ENCODE measurements around the gene TMEM108. TPM values are rescaled to one million over a fixed set of nuclear protein-coding genes. Genes with fewer than 3 reads are reported as not detected.

The TMEM108 gene
- total and polyA plus RNA-seq, 2 of the 4 experiments (the other 2 are of a cell fraction) = 0.18 to 2.2 TPM

GRCh38 chr3:133383741-133384140, 345.6 kb downstream of the TMEM108 start (continued):
- TF ChIP-seq ELK1 (IDR thresholded peaks at IDR 0.05; ENCODE audit: borderline replicate concordance, low read depth, low read length) = no peak
- no peak for TF ChIP-seq BHLHE40 (IDR thresholded peaks at IDR 0.05; ENCODE audit: low read depth, low read length)
- no peak for TF ChIP-seq MAFK (IDR thresholded peaks at IDR 0.05; ENCODE audit: low read depth, low read length)

GRCh38 chr3:133384331-133385027, 346.3 kb downstream of the TMEM108 start:
- H2BK5ac ChIP-seq (ENCODE audit: low read depth, low read length, poor library complexity, severe bottlenecking) = no peak overlapping the region
- no peak overlapping the region for H3K4me3 ChIP-seq (ENCODE audit: insufficient read depth, low read depth, low read length)
- no peak overlapping the region for H2BK120ac ChIP-seq (ENCODE audit: low read depth, low read length)
- no peak overlapping the region; the same call in 1 of the 2 replicates for H2BK20ac ChIP-seq (ENCODE audit: low read depth, low read length)
- ATAC-seq (ENCODE audit: low read depth) (peak; percentile 95), DNase-seq (peak; percentile 65)
- H2AFZ ChIP-seq (replicated peaks; ENCODE audit: low read length, poor library complexity) = peak overlapping the region; percentile 81
- no peak overlapping the region for H3K56ac ChIP-seq (ENCODE audit: extremely low read depth, insufficient read depth, low read length)
- intact Hi-C loops (cut with micrococcal nuclease) = loop anchor here (1.0 to 2.0 kb wide), 3 partner anchors 38 to 654 kb away; no protein-coding TSS in a partner anchor
- peak overlapping the region; percentile 76 for H2AK9ac ChIP-seq (replicated peaks; ENCODE audit: low read depth, low read length, poor library complexity)
- H4K8ac ChIP-seq (ENCODE audit: low read depth in 2 of 2, low read length in 2 of 2) = no peak overlapping the region
- no peak overlapping the region for H3K27ac ChIP-seq (ENCODE audit: insufficient read depth, low read length)
- H2BK15ac ChIP-seq (ENCODE audit: low read depth, low read length) = no peak overlapping the region
- POLR2A ChIA-PET (ENCODE audit: unreplicated experiment) = no interaction called here
- H4K20me1 ChIP-seq (ENCODE audit: insufficient read depth, low read length) = no peaks in the 10 kb centered on the region
- BruUV-seq (replicated peaks) = no TSS peak
- CTCF ChIA-PET = interaction anchor here (1.3 to 1.4 kb wide), 2 partner anchors 343 to 658 kb away, joined by 4 to 6 read pairs; no protein-coding TSS in a partner anchor
- H4K91ac ChIP-seq (ENCODE audit: insufficient read depth, low read depth, low read length) = no peak overlapping the region
- no peaks in the 10 kb centered on the region for H3K9me3 ChIP-seq (ENCODE audit: control insufficient read depth, insufficient read depth, low read length)
- no peak overlapping the region for H4K5ac ChIP-seq (ENCODE audit: low read depth, low read length)
- H3K4me2 ChIP-seq (ENCODE audit: low read depth, low read length) = no peak overlapping the region
- no peaks in the 10 kb centered on the region for H3K36me3 ChIP-seq (ENCODE audit: control insufficient read depth, insufficient read depth, low read length)
- WGBS, 2 experiments (ENCODE audit: extremely low coverage in 2 of 2, insufficient read length in 1 of 2) = 26% methylated on average over 3 of the region's 13 CpGs; no CpG with 5 or more reads in 1 of the 2 experiments
- no peak overlapping the region for H3K14ac ChIP-seq (replicated peaks; ENCODE audit: low read depth, low read length)
- peak overlapping the region; percentile 56; the same call in 1 of the 2 replicates for H3K23ac ChIP-seq (ENCODE audit: low read depth, low read length)
- H2AK5ac ChIP-seq (ENCODE audit: low read depth, low read length) = no peak overlapping the region; the same call in 1 of the 2 replicates
- dilution Hi-C loops (cut with HindIII; ENCODE audit: low sequenced_read_pairs, unreplicated experiment) = no loop called here
- H3K79me1 ChIP-seq (ENCODE audit: low read depth in 1 of 2, low read length in 2 of 2) = 0 out of 4 replicates have a peak, but pooled peaks cover 0 to 3% of the 10 kb centered on the region in 2 experiments
- no peak overlapping the region for H3K18ac ChIP-seq (ENCODE audit: low read depth, low read length)
- no peaks in the 10 kb centered on the region for H3K27me3 ChIP-seq (ENCODE audit: control insufficient read depth, insufficient read depth, low read length)
- peak overlapping the region; percentile 9; the same call in 1 of the 2 replicates for H3K4ac ChIP-seq (ENCODE audit: low read depth, low read length)
- in situ Hi-C loops (cut with MboI; ENCODE audit: low sequenced_read_pairs) = loop anchor here (5.0 kb wide), 2 partner anchors 342 to 657 kb away; no protein-coding TSS in a partner anchor
- no peak for TF ChIP-seq USF2 (IDR thresholded peaks at IDR 0.05; ENCODE audit: low read depth, low read length)
- 0 out of 2 replicates have a peak, but pooled peaks have one; percentile 9 for TF ChIP-seq BHLHE40 (IDR thresholded peaks at IDR 0.05; ENCODE audit: low read depth, low read length)
- peak; percentile 80 for TF ChIP-seq SMC3 (IDR thresholded peaks at IDR 0.05; ENCODE audit: low read depth, low read length)
- TF ChIP-seq RAD21 (IDR thresholded peaks at IDR 0.05; ENCODE audit: low read length) = peak; percentile 92
- TF ChIP-seq MAFK (IDR thresholded peaks at IDR 0.05; ENCODE audit: low read depth, low read length) = no peak
- no peak for TF ChIP-seq NFE2L2 (IDR thresholded peaks at IDR 0.05; ENCODE audit: low read depth, low read length)
- peak; percentile 82 for TF ChIP-seq CTCF (conservative IDR thresholded peaks at IDR 0.05; ENCODE audit: low read depth, low read length)
- no peaks in the 10 kb centered on the region for H3K9me1 ChIP-seq (ENCODE audit: insufficient read depth, low read length)
- 0 out of 2 replicates have a peak, but pooled peaks cover 2% of the 10 kb centered on the region for H3K4me1 ChIP-seq (ENCODE audit: control insufficient read depth, insufficient read depth, low read length)
- H3K9ac ChIP-seq (ENCODE audit: low read depth, low read length) = no peak overlapping the region
